Body of pancreas (tissue), 4 donors: Measurements from ENCODE around the gene AGK. TPM values are rescaled to one million over a fixed set of nuclear protein-coding genes. Genes with fewer than 3 reads are reported as not detected.

Source experiments
- ATAC-seq: fragments of 150-250 bp; one replicate; pipeline ENCODE4 v1.9.1; 2016
- DNase-seq, 4 donors: peaks; one replicate each; pipeline ENCODE4 v3.0.0-alpha.2; 2019
- H3K27ac ChIP-seq, 4 donors: fragments of 200-600 bp; sonication (generic); 1 replicate in 3 of 4; 2 replicates in 1 of 4; pipeline versions ENCODE4 v1.5.1 to v1.6.1; 2016 to 2019; ENCODE audit warnings: mild to moderate bottlenecking in 1 of 4, mixed read lengths in 1 of 4, moderate library complexity in 1 of 4
- H3K27me3 ChIP-seq, 2 donors: fragments of 200-600 bp; sonication (generic); one replicate each; pipeline ENCODE4 v1.6.0; 2016; ENCODE audit warnings: mild to moderate bottlenecking in 1 of 2
- H3K36me3 ChIP-seq, 2 donors: fragments of 200-600 bp; sonication (generic); replicated peaks in 1 of 2; 2 replicates each; pipeline ENCODE4 v1.5.1; 2016; ENCODE audit warnings: low read depth in 2 of 2; ENCODE audit not compliant: insufficient read depth in 1 of 2
- H3K4me1 ChIP-seq: fragments of 200-600 bp; sonication (generic); one replicate; pipeline ENCODE4 v1.6.0; 2016
- H3K4me3 ChIP-seq, 2 donors: fragments of 200-600 bp; sonication (generic); 1 replicate in 1 of 2; 2 replicates in 1 of 2; pipeline ENCODE4 v1.5.1; 2016 to 2019
- H3K9me3 ChIP-seq, 3 donors: fragments of 200-600 bp; sonication (generic); 1 replicate in 2 of 3; 2 replicates in 1 of 3; pipeline ENCODE4 v1.5.1; 2016
- CTCF ChIP-seq, 7 experiments: fragments of 450-650 bp in 4 of 7; fragments of 200-600 bp in 3 of 7; sonication (generic) in 3 of 7; IDR thresholded peaks; one replicate each; pipeline ENCODE4 v1.5.1; 2016 to 2019; ENCODE audit warnings: antibody characterized with exemption in 7 of 7
- POLR2A ChIP-seq, 3 donors: fragments of 450-650 bp; IDR thresholded peaks; one replicate each; pipeline ENCODE4 v1.6.1; 2016; ENCODE audit warnings: antibody characterized with exemption in 3 of 3, mild to moderate bottlenecking in 2 of 3
- WGBS, 2 donors: methylation state at CpG; one replicate each; pipeline ENCODE4 v1.1.5; 2017; 5-methylcytosine and 5-hydroxymethylcytosine counted together
- intact Hi-C: fragments of 100-400 bp; cut with DNase I; formaldehyde crosslinking; loops from one replicate; pipeline ENCODE4 v1.15.1; 2023
- total RNA-seq, 2 donors: library from RNA; depleted of rRNA; stranded (reverse); fragments of >200 nt; gene quantifications; one replicate each; pipeline ENCODE4 v1.1.0, GENCODE V29; 2016

AGK gene
- total RNA-seq, 2 donors from 2014 or later, result 12.7 to 30.7 TPM

GRCh38 chr7:141704112-141704511 lies 152.9 kb downstream of the AGK start:
- ATAC-seq (no peak), DNase-seq (no peak)
- intact Hi-C loops, result no loop called here
- Histone ChIP-seq H3K27ac (no peak overlapping the region), H3K9me3 (no peaks in the 10 kb centered on the region), H3K36me3 (no peaks in the 10 kb centered on the region), H3K27me3 (no peaks in the 10 kb centered on the region), H3K4me3 (no peak overlapping the region), H3K4me1 (peaks cover 29% of the 10 kb centered on the region)
- 16 to 27% methylated on average over 3 of the region's 3 CpGs for WGBS, 2 donors
- TF ChIP-seq CTCF (IDR thresholded peaks at IDR 0.05) (no peak), POLR2A (IDR thresholded peaks at IDR 0.05) (no peak)

GRCh38 chr7:141704741-141705140 lies 153.5 kb downstream of the AGK start:
- Histone ChIP-seq H3K4me1 (peaks cover 25% of the 10 kb centered on the region), H3K4me3 (no peak overlapping the region), H3K27ac (no peak overlapping the region), H3K36me3 (no peaks in the 10 kb centered on the region), H3K9me3 (no peaks in the 10 kb centered on the region), H3K27me3 (no peaks in the 10 kb centered on the region)
- intact Hi-C loops, result no loop called here
- ATAC-seq (no peak), DNase-seq (no peak)
- WGBS, 2 donors, result 92 to 94% methylated on average over 5 of the region's 5 CpGs
- TF ChIP-seq CTCF (IDR thresholded peaks at IDR 0.05) (no peak), POLR2A (IDR thresholded peaks at IDR 0.05) (no peak)

Other genes starting within 250 kb of the AGK start
- gene DENND11, start 150.8 kb downstream of the AGK start, total RNA-seq, result 10 to 100 TPM; 17.8 to 31.9 TPM
- not detected for gene WEE2, start 156.9 kb downstream of the AGK start, total RNA-seq
- 10 to 100 TPM; 32.6 to 52.9 TPM for gene SSBP1, start 186.9 kb downstream of the AGK start, total RNA-seq
- gene TAS2R3, start 212.7 kb downstream of the AGK start, total RNA-seq, result 1 to 10 TPM in 1 of 2 donors, not detected in 1; 2.6 TPM
- gene TAS2R4, start 225.3 kb downstream of the AGK start, total RNA-seq, result 1 to 10 TPM; 1.3 to 3.4 TPM
- 1 to 10 TPM in 1 of 2 donors, under 1 TPM in 1; 0.99 to 1.0 TPM for gene TAS2R5, start 238.8 kb downstream of the AGK start, total RNA-seq